Activated naive CD8-positive, alpha-beta T cell (primary cell): ENCODE data around the gene CMSS1.

Source experiments
- H3K27ac Mint-ChIP-seq: one replicate; pipeline ENCODE4 v1.8.0; 2021; ENCODE audit warnings: mixed read lengths
- H3K27me3 Mint-ChIP-seq: one replicate; pipeline ENCODE4 v1.8.0; 2021; ENCODE audit warnings: mixed read lengths
- H3K36me3 Mint-ChIP-seq: one replicate; pipeline ENCODE4 v1.8.0; 2021; ENCODE audit warnings: mixed read lengths
- H3K4me1 Mint-ChIP-seq: one replicate; pipeline ENCODE4 v1.8.0; 2021; ENCODE audit warnings: low read depth, mixed read lengths
- H3K4me3 Mint-ChIP-seq: one replicate; pipeline ENCODE4 v1.8.0; 2021; ENCODE audit warnings: mild to moderate bottlenecking, mixed read lengths
- H3K9me3 Mint-ChIP-seq: one replicate; pipeline ENCODE4 v1.8.0; 2021; ENCODE audit warnings: low read depth, mixed read lengths

The CMSS1 gene

DNA sequence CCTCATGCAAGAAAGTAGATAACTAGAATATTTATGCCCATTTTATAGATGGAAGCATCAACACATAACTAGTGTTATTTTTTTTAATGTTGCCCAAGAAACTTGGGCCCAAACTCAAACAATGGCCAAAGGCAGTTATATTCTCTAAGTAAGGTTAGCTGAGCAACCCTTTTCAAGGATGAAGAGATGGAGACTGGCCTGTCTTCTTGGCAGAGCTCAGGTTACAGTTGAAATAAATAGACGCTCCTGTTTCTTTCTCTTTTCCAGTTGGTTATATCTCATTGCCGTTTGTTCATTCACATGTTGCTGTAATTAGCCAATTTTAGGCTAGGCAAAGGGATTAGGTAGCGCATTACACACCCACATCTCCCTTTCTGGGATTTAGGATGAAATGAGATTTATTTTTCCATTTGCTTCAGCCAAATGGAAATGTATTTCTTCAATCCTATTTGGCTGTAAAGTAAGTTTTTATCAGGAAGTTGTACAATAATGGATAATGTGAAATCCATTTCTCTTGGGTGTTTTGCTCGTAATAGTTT lies 93.2 kb downstream of the CMSS1 start:
- no peak overlapping the region for H3K4me3 Mint-ChIP-seq
- H3K4me1 Mint-ChIP-seq, result peaks cover 2% of the 10 kb centered on the region
- no peak overlapping the region for H3K27ac Mint-ChIP-seq
- peaks cover 9% of the 10 kb centered on the region for H3K36me3 Mint-ChIP-seq
- no peaks in the 10 kb centered on the region for H3K9me3 Mint-ChIP-seq
- H3K27me3 Mint-ChIP-seq, result no peaks in the 10 kb centered on the region

DNA sequence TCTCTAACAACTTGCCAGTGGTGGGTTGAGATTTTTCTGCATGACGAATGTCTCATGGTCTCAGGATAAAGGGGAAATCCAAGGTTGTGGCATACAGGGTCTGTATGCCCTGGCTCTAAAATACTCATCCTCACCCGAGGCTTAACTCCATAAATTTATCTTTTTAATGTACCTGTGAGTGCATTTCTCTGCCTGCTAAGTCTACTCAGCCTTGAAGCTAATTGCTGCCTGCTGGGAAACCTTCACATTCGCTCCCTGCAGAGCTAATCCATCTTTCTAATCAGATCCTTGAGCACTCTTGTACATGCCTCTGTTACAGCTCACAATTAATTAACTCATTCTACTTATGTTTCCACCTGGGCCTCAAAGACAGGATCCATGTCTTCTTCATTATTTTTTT lies 93.8 kb downstream of the CMSS1 start:
- Mint-ChIP-seq H3K27ac (no peak overlapping the region), H3K36me3 (peaks cover 10% of the 10 kb centered on the region), H3K4me1 (peaks cover 2% of the 10 kb centered on the region), H3K9me3 (no peaks in the 10 kb centered on the region), H3K27me3 (no peaks in the 10 kb centered on the region), H3K4me3 (no peak overlapping the region)

DNA sequence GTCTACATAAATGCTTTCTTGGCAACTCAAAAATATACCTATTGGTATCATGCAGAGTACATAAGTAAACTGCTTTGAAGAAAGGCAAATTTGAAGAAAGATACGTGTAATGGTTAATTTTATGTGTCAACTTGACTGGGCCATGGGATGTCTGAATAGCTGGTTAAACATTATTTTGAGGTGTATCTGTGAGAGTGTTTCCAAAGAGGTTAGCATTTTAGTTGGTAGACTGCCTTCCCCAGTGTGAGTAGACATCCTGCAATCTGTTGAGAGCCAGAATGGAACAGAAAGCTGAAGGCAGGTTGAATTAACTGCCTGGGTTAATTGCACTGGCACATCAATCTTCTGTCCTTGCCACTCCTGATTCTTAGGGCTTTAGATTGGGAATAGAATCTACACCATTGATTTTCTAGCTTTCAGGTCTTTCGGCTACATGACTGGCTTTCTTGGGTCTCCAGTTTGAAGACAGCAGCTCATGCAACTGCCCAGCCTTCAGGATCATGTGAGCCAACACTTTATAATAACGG lies 98.3 kb downstream of the CMSS1 start:
- H3K27me3 Mint-ChIP-seq, result no peaks in the 10 kb centered on the region
- no peak overlapping the region for H3K27ac Mint-ChIP-seq
- peaks cover 2% of the 10 kb centered on the region for H3K4me1 Mint-ChIP-seq
- H3K9me3 Mint-ChIP-seq, result no peaks in the 10 kb centered on the region
- H3K4me3 Mint-ChIP-seq, result no peak overlapping the region
- peaks cover 14% of the 10 kb centered on the region for H3K36me3 Mint-ChIP-seq

DNA sequence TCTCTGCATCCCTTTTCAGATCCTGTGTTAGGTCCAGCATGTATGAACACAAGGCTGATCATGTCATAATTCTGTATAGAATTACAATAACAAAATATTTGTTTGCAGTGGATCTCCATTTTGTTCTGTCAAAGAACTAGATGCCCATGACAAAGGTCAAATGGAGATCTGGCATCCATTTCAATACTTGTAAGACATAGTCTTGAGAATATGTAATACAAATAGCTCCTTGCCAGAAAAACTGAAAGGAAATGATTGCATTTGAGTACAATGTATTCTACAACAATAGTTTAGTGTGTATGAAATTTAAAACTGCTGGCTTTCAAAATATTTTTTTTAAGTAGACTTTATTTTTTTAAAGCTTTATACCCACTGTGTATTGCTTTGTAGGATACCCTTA lies 101.1 kb downstream of the CMSS1 start:
- Mint-ChIP-seq H3K27ac (no peak overlapping the region), H3K36me3 (peaks cover 24% of the 10 kb centered on the region), H3K4me1 (peaks cover 3% of the 10 kb centered on the region), H3K4me3 (no peak overlapping the region), H3K9me3 (no peaks in the 10 kb centered on the region), H3K27me3 (no peaks in the 10 kb centered on the region)

DNA sequence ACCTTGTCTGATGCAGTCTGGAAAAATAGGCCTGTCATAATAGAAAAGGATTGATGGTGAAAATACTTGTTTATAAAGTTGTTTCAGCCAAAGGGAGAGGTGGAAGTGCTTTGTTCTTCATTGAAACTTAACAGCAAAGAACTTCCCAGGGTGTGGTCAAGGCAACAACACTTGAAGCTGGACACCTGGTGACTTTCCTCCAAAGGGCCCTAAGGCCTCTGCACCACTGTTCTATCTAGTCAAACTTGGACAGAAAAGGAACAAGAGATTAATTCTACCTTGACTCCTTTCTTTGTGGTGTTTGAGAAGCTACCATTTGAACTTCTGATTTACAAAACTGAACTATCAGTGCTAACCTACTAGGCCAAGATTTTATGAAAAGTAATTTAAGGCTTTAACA lies 102.0 kb downstream of the CMSS1 start:
- no peak overlapping the region for H3K27ac Mint-ChIP-seq
- peaks cover 28% of the 10 kb centered on the region for H3K36me3 Mint-ChIP-seq
- no peaks in the 10 kb centered on the region for H3K27me3 Mint-ChIP-seq
- peaks cover 2% of the 10 kb centered on the region for H3K4me1 Mint-ChIP-seq
- no peak overlapping the region for H3K4me3 Mint-ChIP-seq
- no peaks in the 10 kb centered on the region for H3K9me3 Mint-ChIP-seq

DNA sequence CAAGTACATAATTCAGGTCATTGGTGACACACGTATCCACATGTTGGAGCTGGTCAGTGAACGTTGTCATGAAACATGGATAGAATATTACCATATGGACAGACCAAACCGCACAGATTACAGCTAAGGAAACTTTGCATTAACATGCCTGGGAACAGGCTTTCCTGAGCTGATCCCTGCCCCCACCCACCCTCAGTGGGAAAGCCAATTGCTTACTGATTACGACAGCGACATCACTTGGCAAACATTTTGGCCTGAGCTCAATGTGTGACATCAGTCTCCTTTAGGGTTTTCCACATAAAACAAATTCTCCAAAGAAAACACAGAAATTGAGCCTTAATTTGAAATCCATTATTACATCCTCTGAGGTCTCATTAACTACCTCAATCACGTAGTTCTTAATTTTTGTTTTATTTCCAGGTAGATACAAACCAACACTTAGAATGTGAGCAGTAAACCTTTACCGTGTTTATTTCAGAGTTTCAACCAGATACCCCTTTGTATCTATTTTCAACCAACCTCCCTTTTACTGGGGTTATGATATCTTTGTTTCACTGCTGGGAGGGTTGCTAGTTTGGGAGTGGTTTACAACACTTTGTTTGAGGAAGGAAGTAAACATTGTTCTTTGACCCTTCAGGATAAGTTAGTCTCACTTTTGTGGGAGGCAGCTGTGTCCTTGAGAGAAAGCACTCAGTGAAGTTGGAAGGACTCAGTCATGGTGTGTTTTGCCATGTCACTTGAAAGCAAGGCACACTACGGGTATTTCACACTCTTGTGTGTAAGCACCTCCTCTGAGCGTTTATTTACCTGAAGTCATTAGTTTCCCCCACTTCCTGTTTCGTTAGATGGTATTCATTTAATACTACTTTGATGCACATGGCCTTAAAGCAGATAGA lies 103.1 kb downstream of the CMSS1 start:
- H3K9me3 Mint-ChIP-seq, result no peaks in the 10 kb centered on the region
- no peak overlapping the region for H3K27ac Mint-ChIP-seq
- peaks cover 31% of the 10 kb centered on the region for H3K36me3 Mint-ChIP-seq
- H3K4me3 Mint-ChIP-seq, result no peak overlapping the region
- H3K4me1 Mint-ChIP-seq, result peaks cover 2% of the 10 kb centered on the region
- no peaks in the 10 kb centered on the region for H3K27me3 Mint-ChIP-seq

DNA sequence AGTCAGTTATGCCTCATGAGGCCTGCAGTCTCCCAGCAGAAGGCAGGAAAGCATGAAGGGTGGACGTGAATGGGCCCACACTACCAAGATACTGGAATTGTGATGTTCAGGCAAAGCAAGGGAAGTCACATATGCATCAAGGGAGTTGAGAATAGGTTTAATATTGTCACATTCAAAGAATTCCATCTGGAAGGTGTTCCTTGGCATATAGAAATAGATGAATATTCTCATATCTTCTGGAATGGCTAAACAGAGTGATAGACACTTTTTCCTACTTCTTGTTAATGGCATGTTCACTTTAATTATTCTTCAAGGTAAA lies 103.7 kb downstream of the CMSS1 start:
- H3K4me1 Mint-ChIP-seq, result peaks cover 2% of the 10 kb centered on the region
- H3K27ac Mint-ChIP-seq, result no peak overlapping the region
- H3K27me3 Mint-ChIP-seq, result no peaks in the 10 kb centered on the region
- no peak overlapping the region for H3K4me3 Mint-ChIP-seq
- peaks cover 31% of the 10 kb centered on the region for H3K36me3 Mint-ChIP-seq
- no peaks in the 10 kb centered on the region for H3K9me3 Mint-ChIP-seq

DNA sequence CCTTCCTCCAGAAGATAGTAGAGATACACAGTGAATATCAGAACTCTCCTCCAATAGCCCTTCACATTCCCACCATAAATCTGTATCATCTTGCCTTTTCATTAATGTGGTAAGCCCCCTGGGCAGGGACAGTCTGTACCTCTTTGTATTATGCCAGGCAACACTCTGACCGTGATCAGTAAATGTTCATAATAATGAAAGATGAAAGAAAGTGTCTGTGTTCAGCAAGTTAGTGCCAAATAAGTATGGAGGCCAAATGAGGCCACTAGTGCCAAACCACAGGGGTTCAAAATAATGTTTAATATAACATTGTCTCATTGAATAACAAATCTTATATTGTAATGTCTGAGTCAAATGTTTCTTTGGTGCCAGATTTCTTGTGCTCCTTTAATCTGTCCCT lies 104.3 kb downstream of the CMSS1 start:
- Mint-ChIP-seq H3K27me3 (no peaks in the 10 kb centered on the region), H3K4me3 (no peak overlapping the region), H3K27ac (no peak overlapping the region), H3K36me3 (peaks cover 30% of the 10 kb centered on the region), H3K9me3 (no peaks in the 10 kb centered on the region), H3K4me1 (peaks cover 2% of the 10 kb centered on the region)

DNA sequence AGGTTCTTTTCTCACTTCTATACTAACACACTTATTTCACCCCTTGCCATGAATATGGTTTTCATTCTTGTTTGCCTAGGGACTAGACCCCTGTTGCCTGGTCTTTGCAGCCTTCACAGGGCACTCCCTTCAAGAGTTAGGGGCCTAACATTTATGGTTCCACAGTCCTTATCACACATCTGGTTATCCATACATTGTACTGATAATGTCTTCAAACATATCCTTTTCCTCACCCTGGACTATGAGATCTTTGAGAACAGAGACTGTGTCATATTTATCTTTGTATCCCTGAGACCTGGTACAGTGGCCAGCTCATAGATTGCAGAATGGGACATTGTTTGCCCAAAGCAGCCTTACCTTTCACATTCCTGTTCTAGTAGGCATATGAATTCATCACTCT lies 106.2 kb downstream of the CMSS1 start:
- H3K4me3 Mint-ChIP-seq, result no peak overlapping the region
- no peaks in the 10 kb centered on the region for H3K27me3 Mint-ChIP-seq
- no peaks in the 10 kb centered on the region for H3K9me3 Mint-ChIP-seq
- H3K27ac Mint-ChIP-seq, result no peak overlapping the region
- H3K36me3 Mint-ChIP-seq, result peaks cover 30% of the 10 kb centered on the region
- H3K4me1 Mint-ChIP-seq, result peaks cover 5% of the 10 kb centered on the region

DNA sequence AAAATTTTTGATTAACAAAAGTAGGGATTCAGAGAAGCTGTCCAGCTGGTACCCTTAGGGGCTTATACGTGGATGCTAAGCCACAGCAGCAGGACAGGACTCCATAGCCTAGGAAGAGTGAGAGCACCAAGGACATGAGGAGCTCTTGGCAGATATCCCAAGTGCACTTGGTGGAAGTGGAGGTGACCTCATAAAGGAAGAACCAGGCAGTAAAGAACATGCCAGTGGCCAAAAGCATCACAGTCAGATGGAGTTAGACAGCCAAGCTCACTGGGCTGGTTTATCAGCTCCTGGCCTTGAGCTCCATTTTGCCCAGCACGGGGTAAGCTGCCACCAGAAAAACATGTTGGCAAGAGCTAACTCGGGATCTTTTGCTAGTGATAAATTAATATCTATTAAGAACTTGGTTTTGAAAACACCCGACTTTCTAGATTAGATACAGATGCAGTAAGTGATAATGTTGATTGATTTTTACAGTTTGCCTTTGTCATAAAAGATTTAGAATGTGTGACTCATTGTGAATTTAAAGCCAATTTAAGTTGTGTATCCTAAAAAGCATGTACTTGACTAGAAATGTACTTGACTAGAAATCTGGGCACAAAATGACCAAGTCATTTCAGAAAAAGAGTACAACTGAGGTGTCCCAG lies 108.0 kb downstream of the CMSS1 start:
- Mint-ChIP-seq H3K4me3 (no peak overlapping the region), H3K27me3 (no peaks in the 10 kb centered on the region), H3K27ac (no peak overlapping the region), H3K9me3 (no peaks in the 10 kb centered on the region), H3K4me1 (peaks cover 9% of the 10 kb centered on the region), H3K36me3 (peaks cover 30% of the 10 kb centered on the region)

DNA sequence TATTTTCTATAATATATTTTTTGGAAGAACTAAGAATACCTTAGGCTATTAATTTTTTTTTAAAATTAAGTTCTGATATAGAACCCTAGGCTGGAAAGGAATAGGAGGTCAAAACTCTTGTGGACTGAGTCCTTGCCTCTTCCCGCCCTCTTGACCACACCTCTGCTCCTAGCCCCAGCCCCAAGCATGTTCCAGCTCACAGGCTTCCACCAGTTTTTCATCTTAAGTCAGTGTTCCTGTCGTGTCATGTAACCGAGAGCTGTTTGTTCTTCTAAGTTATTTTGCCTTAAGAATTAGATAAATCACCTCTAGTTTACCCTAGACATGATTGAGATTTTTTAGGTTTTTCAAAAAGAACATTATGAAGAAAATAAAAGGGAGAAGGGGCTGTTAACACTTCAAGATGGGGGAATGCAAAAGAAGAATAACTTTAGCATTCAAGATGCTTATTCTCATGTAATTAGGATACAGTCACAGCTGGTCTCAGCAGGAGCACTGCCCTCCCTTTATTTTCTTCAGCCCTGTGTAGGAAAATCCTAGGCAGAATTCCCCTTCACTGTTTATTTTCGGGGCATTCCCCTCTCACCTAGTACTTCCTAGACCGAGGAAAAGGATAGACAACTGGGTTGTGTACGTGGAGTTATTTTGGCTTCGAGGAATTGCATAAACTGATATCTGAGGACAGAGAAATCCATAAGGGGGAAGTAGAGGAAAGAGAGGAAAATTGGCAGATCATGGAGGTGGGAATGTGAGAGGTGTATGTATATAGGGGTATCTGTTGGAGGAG lies 110.2 kb downstream of the CMSS1 start:
- H3K27ac Mint-ChIP-seq, result no peak overlapping the region
- H3K4me1 Mint-ChIP-seq, result peaks cover 7% of the 10 kb centered on the region
- H3K4me3 Mint-ChIP-seq, result no peak overlapping the region
- peaks cover 29% of the 10 kb centered on the region for H3K36me3 Mint-ChIP-seq
- H3K27me3 Mint-ChIP-seq, result no peaks in the 10 kb centered on the region
- H3K9me3 Mint-ChIP-seq, result no peaks in the 10 kb centered on the region

DNA sequence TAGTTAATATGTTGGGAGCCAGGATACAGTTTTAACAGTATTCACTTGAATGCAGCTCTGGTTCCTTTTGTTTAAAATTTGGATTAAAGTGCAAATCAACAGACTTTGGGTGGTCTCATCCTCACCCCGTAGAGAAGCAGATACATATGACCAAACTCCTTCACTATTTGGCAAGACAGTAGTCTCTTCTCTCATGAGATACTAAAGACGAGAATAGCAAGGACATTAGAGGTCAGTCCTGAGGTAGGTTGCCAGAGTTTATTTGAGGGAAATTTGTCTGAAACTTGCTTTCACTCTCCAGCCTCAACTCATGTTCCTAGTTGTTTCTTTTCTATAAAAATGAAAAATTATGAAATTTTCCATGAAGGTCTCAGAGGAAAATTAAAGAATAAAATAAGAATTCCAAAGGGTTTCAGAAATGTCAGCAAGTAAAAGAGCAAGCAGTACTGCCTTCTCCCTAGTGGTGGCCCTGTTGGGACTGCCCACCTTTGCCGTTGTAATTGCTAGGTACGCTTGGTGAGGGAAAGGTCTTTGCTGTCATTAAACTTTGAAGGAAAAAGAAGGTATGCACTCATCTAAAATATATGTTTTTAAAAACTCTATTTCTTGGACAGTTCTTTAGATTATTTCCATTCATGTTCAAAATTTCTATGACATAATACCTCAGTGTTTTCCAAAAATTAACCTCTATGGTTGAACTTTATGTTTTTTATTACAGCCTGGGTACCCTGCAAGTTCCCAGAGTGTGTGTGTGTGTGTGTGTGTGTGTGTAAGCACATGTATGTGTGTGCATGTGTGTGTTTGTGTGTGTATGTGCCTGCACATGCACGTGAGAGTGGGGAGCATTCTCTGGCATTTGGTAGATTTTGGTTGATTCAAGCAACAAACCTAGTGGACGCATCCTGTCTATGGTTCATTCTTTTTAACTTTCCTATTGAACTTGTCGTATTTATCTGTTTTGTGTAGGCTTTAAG lies 111.4 kb downstream of the CMSS1 start:
- no peak overlapping the region for H3K4me3 Mint-ChIP-seq
- peaks cover 7% of the 10 kb centered on the region for H3K4me1 Mint-ChIP-seq

DNA sequence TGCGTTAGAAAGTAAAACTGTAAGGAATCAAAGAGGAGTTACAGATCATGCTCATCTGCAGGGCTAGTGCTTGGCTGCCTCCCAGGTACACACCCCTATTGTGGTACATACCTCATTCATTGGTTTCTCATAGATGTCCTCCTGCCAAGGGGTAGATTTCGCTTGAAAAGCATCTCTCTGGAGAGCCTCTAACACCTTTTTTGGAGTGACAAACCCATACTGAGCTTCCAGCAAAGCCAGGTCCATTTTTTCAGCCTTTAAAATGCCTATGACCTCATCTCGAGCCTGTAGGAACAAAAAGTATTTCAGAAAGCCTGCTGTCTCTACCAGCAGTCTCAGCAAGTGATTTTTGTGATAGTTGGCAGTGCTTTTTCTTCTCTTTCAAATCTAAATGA lies 112.1 kb downstream of the CMSS1 start:
- peaks cover 7% of the 10 kb centered on the region for H3K4me1 Mint-ChIP-seq
- H3K36me3 Mint-ChIP-seq, result peaks cover 23% of the 10 kb centered on the region
- H3K9me3 Mint-ChIP-seq, result no peaks in the 10 kb centered on the region
- no peak overlapping the region for H3K27ac Mint-ChIP-seq
- no peak overlapping the region for H3K4me3 Mint-ChIP-seq
- H3K27me3 Mint-ChIP-seq, result no peaks in the 10 kb centered on the region

More for the DNA sequence above, 111.4 kb downstream of the CMSS1 start:
- no peaks in the 10 kb centered on the region for H3K27me3 Mint-ChIP-seq
- H3K36me3 Mint-ChIP-seq, result peaks cover 22% of the 10 kb centered on the region
- H3K27ac Mint-ChIP-seq, result no peak overlapping the region
- no peaks in the 10 kb centered on the region for H3K9me3 Mint-ChIP-seq

DNA sequence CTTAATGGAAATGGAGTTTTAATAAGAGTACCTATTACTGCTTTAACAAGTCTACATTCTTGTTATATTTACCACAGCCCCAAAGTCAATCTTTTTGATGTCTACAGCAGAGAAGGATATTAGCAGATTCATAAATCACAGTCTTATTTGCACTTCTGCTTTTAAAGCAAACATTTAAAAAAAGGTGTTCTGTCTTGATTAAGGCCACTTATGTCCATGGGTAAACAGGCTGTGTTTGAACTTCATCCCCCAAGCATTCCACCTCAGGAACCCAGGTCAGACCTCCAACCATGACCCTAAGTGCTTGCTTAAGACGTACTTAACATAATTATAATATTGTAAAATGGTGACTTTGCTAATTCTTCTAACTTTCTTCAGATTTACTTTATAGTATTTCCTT lies 113.4 kb downstream of the CMSS1 start:
- peaks cover 21% of the 10 kb centered on the region for H3K36me3 Mint-ChIP-seq
- no peak overlapping the region for H3K4me3 Mint-ChIP-seq
- H3K9me3 Mint-ChIP-seq, result no peaks in the 10 kb centered on the region
- H3K27ac Mint-ChIP-seq, result no peak overlapping the region
- H3K27me3 Mint-ChIP-seq, result no peaks in the 10 kb centered on the region
- peaks cover 7% of the 10 kb centered on the region for H3K4me1 Mint-ChIP-seq
